Measurements from ENCODE around the gene NUDT14. TPM values are rescaled to one million over a fixed set of nuclear protein-coding genes. Genes with fewer than 3 reads are reported as not detected.

NUDT14 gene
- total and polyA plus RNA-seq, 2 experiments from 2014 or later: 14.8 to 38.4 TPM

GRCh38 chr14:105139831-105140239 lies 41.3 kb downstream of the NUDT14 start:
- H3K27ac Mint-ChIP-seq: no peak overlapping the region

More at GRCh38 chr14:105139831-105140239, 41.3 kb downstream of the NUDT14 start:
- Histone ChIP-seq H3K27ac (ENCODE audit: low read depth) (no peak overlapping the region), H3K79me2 (replicated peaks; ENCODE audit: insufficient read depth) (no peaks in the 10 kb centered on the region), H3K4me1 (ENCODE audit: insufficient read depth) (no peaks in the 10 kb centered on the region), H3K9me2 (ENCODE audit: insufficient read depth) (no peaks in the 10 kb centered on the region), H3K4me3 (no peak overlapping the region), H3F3A (replicated peaks; ENCODE audit: low read depth) (no peaks in the 10 kb centered on the region), H3K27me3 (ENCODE audit: insufficient read depth) (no peaks in the 10 kb centered on the region), H3K36me3 (ENCODE audit: insufficient read depth) (no peaks in the 10 kb centered on the region), H2AFZ (no peak overlapping the region), H4K20me1 (replicated peaks; ENCODE audit: insufficient read depth) (no peaks in the 10 kb centered on the region), H3K4me2 (no peak overlapping the region)
- Mint-ChIP-seq H3K27me3 (ENCODE audit: insufficient read depth, low read depth, poor library complexity) (peaks cover 9% of the 10 kb centered on the region), H3K9me3 (peaks cover 19% of the 10 kb centered on the region), H3K4me3 (no peak overlapping the region), H3K4me1 (no peaks in the 10 kb centered on the region; the same call in 2 of the 3 replicates), H3K36me3 (ENCODE audit: low read depth) (peaks cover 9% of the 10 kb centered on the region; the same call in 2 of the 3 replicates)
- TF ChIP-seq CTCF (conservative IDR thresholded peaks at IDR 0.05; ENCODE audit: low read depth in 2 of 2): no peak
- no peak for TF ChIP-seq STAT1 (IDR thresholded peaks at IDR 0.05; ENCODE audit: unreplicated experiment)
- TF ChIP-seq JUNB (IDR thresholded peaks at IDR 0.05; ENCODE audit: unreplicated experiment): no peak
- TF ChIP-seq EZH2phosphoT487 (IDR thresholded peaks at IDR 0.05; ENCODE audit: unreplicated experiment): no peak
- TF ChIP-seq ZNF331 (CRISPR knock-in tag; IDR thresholded peaks at IDR 0.05; ENCODE audit: low read depth): no peak
- no peak for TF ChIP-seq EZH2 (IDR thresholded peaks at IDR 0.05; ENCODE audit: low read depth, unreplicated experiment)
- TF ChIP-seq POLR2AphosphoS5 (IDR thresholded peaks at IDR 0.05; ENCODE audit: low read depth): no peak
- TF ChIP-seq ZNF114 (CRISPR knock-in tag; IDR thresholded peaks at IDR 0.05): no peak
- TF ChIP-seq REST (IDR thresholded peaks at IDR 0.05; ENCODE audit: unreplicated experiment): no peak
- no peak for TF ChIP-seq CREB1 (CRISPR knock-in tag; IDR thresholded peaks at IDR 0.05; ENCODE audit: low read depth)
- TF ChIP-seq ETS1 (IDR thresholded peaks at IDR 0.05): no peak
- no peak for TF ChIP-seq ZNF462 (CRISPR knock-in tag; IDR thresholded peaks at IDR 0.05)
- no peak for TF ChIP-seq NANOG (IDR thresholded peaks at IDR 0.05; ENCODE audit: borderline replicate concordance)
- DNase-seq (ENCODE audit: low spot score) (no peak), ATAC-seq (no peak)
